Subcutaneous adipose tissue (tissue), 4 donors: ENCODE data around the gene MRGPRX3. TPM values are rescaled to one million over a fixed set of nuclear protein-coding genes. Genes with fewer than 3 reads are reported as not detected.

ENCODE experiments used
- CTCF ChIP-seq: fragments of 450-650 bp; IDR thresholded peaks from one replicate; pipeline ENCODE4 v1.5.1; 2016; ENCODE audit warnings: low read depth, mild to moderate bottlenecking, control low read depth, antibody characterized with exemption, moderate library complexity
- total RNA-seq, 4 donors: library from RNA; depleted of rRNA; stranded (reverse); fragments of >200 nt; gene quantifications; one replicate each; pipeline ENCODE4 v1.1.0, GENCODE V29; 2016

The MRGPRX3 gene
- total RNA-seq, 4 donors from 2014 or later = not detected

GRCh38 chr11:18105802-18106574, 26.4 kb upstream of the MRGPRX3 start, which contains the start of gene SAAL1:
Gene SAAL1, minus strand, starts transcription at chr11:18106082. Its CDS starts 41 bp downstream, at chr11:18106041.
- TF ChIP-seq CTCF = no peak

GRCh38 chr11:18106688-18107087, 25.7 kb upstream of the MRGPRX3 start:
- TF ChIP-seq CTCF = no peak

- TF ChIP-seq CTCF = no peak
Measured at GRCh38 chr11:18108254-18108653, 24.1 kb upstream of the MRGPRX3 start.

GRCh38 chr11:18111005-18111404, 21.4 kb upstream of the MRGPRX3 start:
- no peak for TF ChIP-seq CTCF

- TF ChIP-seq CTCF = no peak
Measured at GRCh38 chr11:18115360-18116127, 16.8 kb upstream of the MRGPRX3 start.

GRCh38 chr11:18135308-18135707, 2.9 kb downstream of the MRGPRX3 start:
- no peak for TF ChIP-seq CTCF

GRCh38 chr11:18137186-18137800, 4.9 kb downstream of the MRGPRX3 start:
- TF ChIP-seq CTCF = no peak
